Sigmoid colon (tissue), 4 donors: ENCODE data around the gene COPS4.
"Not testable (repeated sequence)": the region's sequence is repeated elsewhere in the genome, so short reads cannot be mapped to it uniquely, and the experiment has no call there.

ENCODE experiments used
- EP300 ChIP-seq, 4 donors: sonication (generic); formaldehyde crosslinking; IDR thresholded peaks; one replicate each; pipeline ENCODE4 v1.6.1; 2017; ENCODE audit warnings: antibody characterized with exemption in 4 of 4
- POLR2A ChIP-seq, 2 donors: fragments of 450-650 bp; IDR thresholded peaks; one replicate each; pipeline ENCODE4 v1.6.1; 2016; ENCODE audit warnings: antibody characterized with exemption in 2 of 2, mild to moderate bottlenecking in 2 of 2, moderate library complexity in 2 of 2
- TF ChIP-seq, protein P1 (sequence below), 4 experiments: fragments of 450-650 bp in 3 of 4; fragments of 200-600 bp in 1 of 4; IDR thresholded peaks; one replicate each; pipeline ENCODE4 v1.5.1; 2016 to 2019; ENCODE audit warnings: antibody characterized with exemption in 4 of 4, mild to moderate bottlenecking in 3 of 4, moderate library complexity in 2 of 4

DNA sequence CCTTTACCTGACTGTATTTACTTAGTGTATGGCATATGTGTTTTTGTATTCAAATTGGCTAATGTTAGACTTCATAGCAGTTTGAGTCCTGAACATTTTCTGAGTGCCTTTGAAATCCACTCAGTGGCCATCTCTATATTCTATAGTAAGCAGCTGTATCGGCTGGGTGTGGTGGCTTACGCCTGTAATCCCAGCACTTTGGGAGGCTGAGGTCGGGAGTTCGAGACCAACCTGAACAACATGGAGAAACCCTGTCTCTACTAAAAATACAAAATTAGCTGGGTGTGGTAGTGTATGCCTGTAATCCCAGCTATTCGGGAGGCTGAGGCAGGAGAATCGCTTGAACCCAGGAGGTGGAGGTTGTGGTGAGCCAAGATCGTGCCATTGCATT is 76.8 kb downstream of the COPS4 start:
- TF ChIP-seq, protein P1, sequence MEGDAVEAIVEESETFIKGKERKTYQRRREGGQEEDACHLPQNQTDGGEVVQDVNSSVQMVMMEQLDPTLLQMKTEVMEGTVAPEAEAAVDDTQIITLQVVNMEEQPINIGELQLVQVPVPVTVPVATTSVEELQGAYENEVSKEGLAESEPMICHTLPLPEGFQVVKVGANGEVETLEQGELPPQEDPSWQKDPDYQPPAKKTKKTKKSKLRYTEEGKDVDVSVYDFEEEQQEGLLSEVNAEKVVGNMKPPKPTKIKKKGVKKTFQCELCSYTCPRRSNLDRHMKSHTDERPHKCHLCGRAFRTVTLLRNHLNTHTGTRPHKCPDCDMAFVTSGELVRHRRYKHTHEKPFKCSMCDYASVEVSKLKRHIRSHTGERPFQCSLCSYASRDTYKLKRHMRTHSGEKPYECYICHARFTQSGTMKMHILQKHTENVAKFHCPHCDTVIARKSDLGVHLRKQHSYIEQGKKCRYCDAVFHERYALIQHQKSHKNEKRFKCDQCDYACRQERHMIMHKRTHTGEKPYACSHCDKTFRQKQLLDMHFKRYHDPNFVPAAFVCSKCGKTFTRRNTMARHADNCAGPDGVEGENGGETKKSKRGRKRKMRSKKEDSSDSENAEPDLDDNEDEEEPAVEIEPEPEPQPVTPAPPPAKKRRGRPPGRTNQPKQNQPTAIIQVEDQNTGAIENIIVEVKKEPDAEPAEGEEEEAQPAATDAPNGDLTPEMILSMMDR (IDR thresholded peaks at IDR 0.05), result not testable (repeated sequence)
- TF ChIP-seq POLR2A, EP300 (IDR thresholded peaks at IDR 0.05): not testable (repeated sequence)
